ENCODE results near the gene ZNF236.
"Not testable (repeated sequence)": the region's sequence is repeated elsewhere in the genome, so short reads cannot be mapped to it uniquely, and the experiment has no call there.

Gene ZNF236

GRCh38 chr18:76911440-76911839 is 89.1 kb downstream of the ZNF236 start:
- DNase-seq (ENCODE audit: low read depth): no peak

GRCh38 chr18:76913583-76913982 is 91.2 kb downstream of the ZNF236 start:
- no peak for DNase-seq (ENCODE audit: low read depth)

GRCh38 chr18:76914314-76914713 is 92.0 kb downstream of the ZNF236 start:
- no peak for DNase-seq (ENCODE audit: low read depth)

- no peak for DNase-seq (ENCODE audit: low read depth)
These were observed 92.4 kb downstream of the ZNF236 start for GRCh38 chr18:76914796-76915195.

DNA sequence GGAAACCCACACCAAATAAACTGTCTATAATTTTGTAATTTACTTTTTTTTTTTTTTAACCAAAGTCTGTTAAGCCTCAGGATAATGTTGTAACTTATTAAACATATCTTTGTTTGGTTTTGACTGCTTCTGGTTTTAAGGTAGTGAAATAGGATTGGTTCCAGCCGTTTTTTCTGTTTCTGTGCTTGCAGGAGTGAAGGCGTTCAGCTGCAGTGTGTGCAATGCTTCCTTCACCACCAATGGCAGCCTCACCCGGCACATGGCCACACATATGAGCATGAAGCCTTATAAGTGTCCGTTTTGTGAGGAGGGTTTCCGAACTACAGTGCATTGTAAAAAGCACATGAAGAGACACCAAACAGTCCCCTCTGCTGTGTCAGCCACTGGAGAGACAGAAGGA is 93.1 kb downstream of the ZNF236 start:
- no peak for DNase-seq (ENCODE audit: low read depth)

DNA sequence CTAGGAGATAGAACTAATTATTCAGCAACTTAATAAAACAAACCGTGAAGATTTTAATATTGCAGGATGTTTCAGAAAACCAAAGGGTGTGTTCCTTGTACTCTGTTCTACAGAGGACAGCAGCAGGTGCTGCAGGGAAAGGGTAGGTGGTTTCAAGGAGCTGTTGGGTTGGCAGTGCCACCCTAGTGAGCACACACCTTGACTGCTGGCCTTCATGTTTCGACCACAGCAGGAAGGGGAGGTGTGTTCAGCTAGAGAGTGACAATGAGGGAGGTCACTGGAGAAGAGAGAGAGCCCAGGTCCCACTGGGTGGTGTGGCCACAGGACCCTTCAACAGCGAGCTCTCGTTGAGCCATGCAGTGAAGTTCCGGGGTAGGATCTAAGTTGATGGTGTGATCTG is 98.6 kb downstream of the ZNF236 start:
- DNase-seq (ENCODE audit: low read depth): no peak

GRCh38 chr18:76922107-76922506 is 99.8 kb downstream of the ZNF236 start:
- peak; percentile 19 for DNase-seq (ENCODE audit: low read depth)

DNA sequence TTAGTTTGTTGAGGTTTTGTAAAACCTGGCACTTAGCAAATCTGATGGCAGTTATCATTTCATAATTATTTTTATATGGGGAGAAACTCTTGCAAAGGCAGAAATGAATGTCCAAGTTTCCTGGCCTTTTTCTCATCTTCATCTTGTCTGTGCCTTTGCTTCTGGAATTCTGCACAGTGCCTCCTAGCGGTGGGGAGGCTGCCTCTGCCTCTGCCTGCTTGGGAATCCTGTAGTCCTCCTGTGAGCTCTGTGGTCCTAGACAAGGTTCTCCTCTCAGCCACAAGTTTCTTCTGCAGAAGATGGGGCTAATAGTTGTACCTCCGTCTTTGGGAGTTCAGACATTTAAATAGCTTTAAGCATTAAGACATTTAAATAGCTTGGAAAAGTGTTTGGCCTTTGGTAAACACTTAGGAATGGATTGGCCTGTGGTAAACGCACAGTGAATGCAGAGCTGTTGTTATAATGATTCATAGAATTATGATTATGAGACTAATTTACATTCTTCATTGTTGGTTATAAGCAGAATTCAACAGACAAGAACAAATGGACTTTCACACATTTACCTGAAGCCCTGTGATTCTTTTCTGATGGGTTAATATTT is 101.2 kb downstream of the ZNF236 start:
- DNase-seq (ENCODE audit: low read depth): no peak

- DNase-seq (ENCODE audit: low read depth): no peak
These were observed 103.1 kb downstream of the ZNF236 start for GRCh38 chr18:76925501-76925900.

DNA sequence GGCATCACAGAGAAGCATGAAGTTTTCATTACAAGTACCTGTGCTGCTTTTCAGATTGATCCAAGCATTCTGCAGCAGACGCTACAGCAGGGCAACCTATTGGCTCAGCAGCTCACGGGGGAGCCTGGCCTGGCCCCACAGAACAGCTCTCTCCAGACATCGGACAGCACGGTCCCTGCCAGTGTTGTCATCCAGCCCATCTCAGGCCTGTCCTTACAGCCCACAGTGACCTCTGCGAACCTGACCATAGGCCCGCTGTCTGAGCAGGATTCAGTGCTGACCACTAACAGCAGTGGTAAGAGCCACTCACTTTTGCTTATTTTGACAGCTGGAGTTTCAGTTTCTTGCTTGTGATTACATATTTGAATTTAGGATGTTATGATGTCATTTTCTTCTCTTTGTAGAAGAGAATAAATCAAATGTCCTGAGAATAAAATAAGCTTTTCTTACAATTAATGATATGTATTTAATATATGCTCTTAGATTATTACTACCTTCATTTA is 104.9 kb downstream of the ZNF236 start:
- DNase-seq (ENCODE audit: low read depth): no peak

DNA sequence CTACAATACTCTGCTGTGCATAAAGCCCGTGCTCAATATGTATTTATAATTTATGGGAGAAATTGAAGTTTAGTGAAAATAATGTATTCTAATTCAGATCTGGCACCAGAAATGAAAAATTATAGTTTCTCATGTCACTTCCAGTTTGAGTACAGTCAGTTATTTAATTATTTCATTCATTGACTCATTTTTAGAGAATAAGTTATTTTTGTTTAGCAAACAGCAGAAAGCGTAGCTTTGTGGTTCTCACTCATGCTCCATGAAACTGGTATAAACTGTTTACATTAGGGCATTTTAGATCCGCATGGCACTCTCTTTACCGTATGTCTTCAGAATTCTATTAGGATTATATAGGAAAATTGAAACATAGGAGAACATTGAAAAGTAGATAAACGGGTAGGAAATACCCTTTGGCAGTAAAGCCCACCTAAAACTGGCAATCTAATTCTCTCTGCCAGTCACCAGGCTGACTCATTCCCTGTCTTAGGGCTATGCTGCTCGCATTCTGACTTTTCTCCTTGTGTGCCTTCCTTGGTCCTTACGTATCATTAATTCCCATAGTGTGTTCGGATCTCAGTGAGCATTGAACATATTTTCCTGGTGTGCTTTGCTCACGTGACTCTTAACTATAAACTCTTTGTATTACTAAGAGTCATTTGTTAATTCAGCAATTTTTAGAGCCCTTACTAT is 106.0 kb downstream of the ZNF236 start:
- DNase-seq (ENCODE audit: low read depth): no peak

DNA sequence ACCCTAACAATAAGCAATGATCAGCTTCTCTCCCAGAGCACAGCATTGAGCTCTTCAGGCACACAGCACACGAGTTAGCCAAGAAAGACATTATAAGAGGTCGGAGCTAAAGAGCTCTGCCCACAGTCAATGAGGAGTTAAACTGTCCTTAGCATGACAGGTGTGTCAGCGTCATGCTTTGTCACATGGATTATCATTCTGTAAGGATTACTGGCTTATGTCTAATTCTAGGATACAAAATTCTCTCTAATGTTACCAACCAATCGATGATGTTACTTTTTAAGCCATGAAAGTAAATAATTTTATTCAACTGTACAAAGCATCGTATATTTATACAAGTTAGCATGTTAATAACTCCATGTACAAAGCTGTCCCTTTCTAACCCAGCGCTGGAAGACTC is 108.8 kb downstream of the ZNF236 start:
- DNase-seq (ENCODE audit: low read depth): no peak

- no peak for DNase-seq (ENCODE audit: low read depth)
These were observed 109.9 kb downstream of the ZNF236 start for GRCh38 chr18:76932026-76932819.

DNA sequence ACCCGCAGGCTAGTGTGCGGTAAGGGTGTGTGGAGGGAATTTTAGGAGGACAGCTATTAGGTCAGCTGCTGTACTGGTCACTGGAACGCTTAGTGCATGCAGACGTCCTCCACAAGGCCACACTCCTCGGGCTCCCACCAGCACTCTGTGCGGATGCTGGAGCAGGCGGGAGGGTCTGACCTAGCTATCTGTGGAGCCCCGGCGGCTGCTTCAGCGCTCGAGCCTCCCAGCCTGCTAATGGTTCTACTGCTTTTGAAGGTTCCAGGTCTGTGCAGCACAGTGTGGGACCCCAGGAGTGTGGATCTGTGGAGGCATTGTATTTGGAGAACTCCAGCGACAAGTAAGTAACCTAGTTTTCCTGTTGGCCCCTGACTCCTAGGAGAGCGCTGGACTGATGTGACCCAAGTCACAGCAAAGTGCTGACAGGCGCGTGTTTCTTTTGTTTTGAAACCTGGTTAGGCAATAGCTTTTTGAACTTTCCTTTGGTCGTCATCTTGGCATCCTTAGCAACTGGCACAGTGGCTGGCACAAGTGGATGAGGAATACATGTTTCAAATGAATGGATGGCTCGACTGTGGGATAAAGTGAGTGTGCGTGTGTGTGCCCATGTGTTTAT is 113.5 kb downstream of the ZNF236 start:
- DNase-seq (ENCODE audit: low read depth): no peak

DNA sequence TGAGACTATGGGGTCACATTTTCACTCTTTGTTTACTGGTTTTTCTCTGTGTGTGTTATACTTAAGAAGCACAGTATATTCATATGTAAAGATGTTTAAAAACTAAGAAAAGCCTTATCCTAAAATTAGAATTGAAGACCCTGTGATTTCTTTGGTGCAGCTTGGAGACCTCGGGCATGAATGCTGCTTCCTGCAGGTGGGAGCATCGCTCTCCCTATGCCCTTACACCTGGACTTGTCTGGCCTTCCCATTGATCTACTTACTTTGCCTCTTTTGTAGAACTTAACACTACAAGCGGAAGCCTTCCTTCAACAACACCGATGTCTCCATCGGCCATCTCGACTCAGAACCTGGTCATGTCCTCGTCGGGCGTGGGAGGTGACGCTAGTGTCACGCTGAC is 114.5 kb downstream of the ZNF236 start:
- no peak for DNase-seq (ENCODE audit: low read depth)

DNA sequence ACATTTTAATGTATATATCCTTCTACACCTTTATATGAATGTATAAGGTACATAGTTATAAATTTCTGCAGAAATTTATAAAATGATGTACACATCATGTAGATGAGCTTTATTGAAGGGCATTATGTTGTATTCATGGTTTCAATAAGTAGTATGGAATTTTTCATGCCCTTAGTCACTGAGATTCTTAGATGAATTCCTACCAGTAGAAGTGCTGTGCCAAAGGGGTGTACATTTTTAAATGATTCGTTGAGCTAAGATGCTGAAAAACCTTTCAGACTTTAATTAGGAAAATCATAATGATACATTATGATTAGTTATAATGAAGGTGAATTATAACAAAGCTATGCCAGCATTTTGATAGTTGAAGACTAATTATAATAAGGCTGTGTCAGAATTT is 115.2 kb downstream of the ZNF236 start:
- no peak for DNase-seq (ENCODE audit: low read depth)

DNA sequence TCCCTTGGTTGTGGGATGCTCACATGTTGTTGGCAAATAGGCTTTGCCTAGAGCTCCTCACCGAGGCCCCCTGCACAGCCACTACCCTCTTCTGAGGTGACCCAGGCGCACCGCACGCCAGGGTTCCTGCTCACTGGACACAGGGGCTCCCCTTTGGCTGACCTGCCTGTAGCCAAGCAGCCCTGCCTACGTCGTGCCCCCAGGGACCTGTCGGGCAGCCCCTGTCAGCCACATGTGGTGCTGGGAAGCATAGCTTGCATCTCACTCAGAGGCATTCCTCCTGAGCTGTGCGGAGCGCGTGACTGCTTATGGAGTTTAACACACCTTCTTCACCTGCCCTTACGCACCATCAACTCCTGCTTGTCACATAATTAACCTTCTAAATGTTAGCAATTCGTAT is 116.3 kb downstream of the ZNF236 start:
- DNase-seq (ENCODE audit: low read depth): no peak

DNA sequence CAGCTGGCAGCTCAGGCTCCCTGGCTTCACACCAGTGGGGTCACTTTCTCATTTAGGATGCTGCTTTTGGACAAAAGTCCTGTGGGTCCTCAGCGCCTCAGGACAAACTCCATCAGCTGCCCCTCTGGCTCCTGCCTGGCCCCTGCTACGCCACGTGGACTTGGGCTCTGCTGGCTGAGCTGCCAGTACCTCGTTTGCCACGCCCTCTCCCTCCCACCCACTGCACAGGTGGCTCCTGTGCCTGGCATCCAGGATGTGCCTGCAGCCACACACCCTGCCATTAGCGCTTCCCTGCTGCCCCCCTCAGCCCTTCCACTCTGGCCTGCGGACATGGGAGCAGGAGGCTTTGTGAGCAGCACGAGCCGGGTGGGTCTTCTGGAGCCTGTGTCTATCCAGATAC is 118.9 kb downstream of the ZNF236 start:
- no peak for DNase-seq (ENCODE audit: low read depth)

GRCh38 chr18:76943542-76944339 is 121.4 kb downstream of the ZNF236 start:
- no peak for DNase-seq (ENCODE audit: low read depth)

DNA sequence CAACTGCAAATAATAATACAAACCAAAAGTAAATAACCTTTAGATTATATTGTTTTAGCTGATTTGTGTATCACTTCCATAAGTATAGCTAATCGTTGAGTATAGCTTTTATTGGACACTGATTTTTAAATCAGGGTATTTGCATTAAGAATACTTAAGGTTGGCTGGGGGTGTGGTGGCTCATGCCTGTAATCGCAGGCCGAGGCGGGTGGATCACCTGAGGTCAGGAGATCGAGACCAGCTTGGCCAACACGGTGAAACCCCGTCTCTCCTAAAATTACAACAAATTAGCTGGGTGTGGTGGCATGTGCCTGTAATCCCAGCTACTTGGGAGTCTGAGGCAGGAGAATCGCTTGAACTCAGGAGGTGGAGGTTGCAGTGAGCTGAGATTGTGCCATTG is 122.0 kb downstream of the ZNF236 start:
- DNase-seq (ENCODE audit: low read depth): not testable (repeated sequence)

GRCh38 chr18:76948345-76948744 is 126.0 kb downstream of the ZNF236 start:
- DNase-seq (ENCODE audit: low read depth): no peak
